BJ (cell line): ENCODE data around the gene DNAJC4. TPM values are rescaled to one million over a fixed set of nuclear protein-coding genes. Genes with fewer than 3 reads are reported as not detected.

Experiments
- CTCF ChIA-PET: fragments of 350-600 bp; formaldehyde crosslinking; extraction: SDS; loops from one replicate; lab custom pipeline; 2021; ENCODE audit warnings: antibody characterized with exemption, inconsistent platforms; lab: Yijun Ruan, JAX
- POLR2A ChIA-PET: fragments of 300-600 bp; sonication (Branson Sonifier 250); formaldehyde crosslinking; extraction: SDS; loops from one replicate; lab custom pipeline; 2021; ENCODE audit warnings: antibody characterized with exemption; lab: Charles Lee
- DNase-seq: peaks from one replicate; pipeline ENCODE4 v3.0.0-alpha.2; 2011; ENCODE audit warnings: low read depth
- H3K27me3 ChIP-seq: 2 replicates; pipeline ENCODE4 v1.6.0; 2011; ENCODE audit warnings: low read length; ENCODE audit not compliant: control insufficient read depth, insufficient read depth
- H3K36me3 ChIP-seq: 2 replicates; pipeline ENCODE4 v1.5.1; 2011; ENCODE audit warnings: low read length; ENCODE audit not compliant: control insufficient read depth, insufficient read depth
- H3K4me3 ChIP-seq: 2 replicates; pipeline ENCODE4 v1.5.1; 2011; ENCODE audit warnings: low read depth, mild to moderate bottlenecking, control low read depth, low read length
- CTCF ChIP-seq: IDR thresholded peaks from 2 replicates; pipeline ENCODE4 v1.5.1; 2011; ENCODE audit warnings: low read depth, mild to moderate bottlenecking, control low read depth, inconsistent platforms, low read length, moderate library complexity; ENCODE audit not compliant: insufficient read depth
- polyA plus RNA-seq: library from polyadenylated mRNA; depleted of rRNA; stranded (reverse); fragments of >200 nt; gene quantifications from 2 replicates; pipeline ENCODE4 v1.2.3, GENCODE V29; 2011

The DNAJC4 gene
- polyA plus RNA-seq, 1 experiment, result 42.1 TPM

DNA sequence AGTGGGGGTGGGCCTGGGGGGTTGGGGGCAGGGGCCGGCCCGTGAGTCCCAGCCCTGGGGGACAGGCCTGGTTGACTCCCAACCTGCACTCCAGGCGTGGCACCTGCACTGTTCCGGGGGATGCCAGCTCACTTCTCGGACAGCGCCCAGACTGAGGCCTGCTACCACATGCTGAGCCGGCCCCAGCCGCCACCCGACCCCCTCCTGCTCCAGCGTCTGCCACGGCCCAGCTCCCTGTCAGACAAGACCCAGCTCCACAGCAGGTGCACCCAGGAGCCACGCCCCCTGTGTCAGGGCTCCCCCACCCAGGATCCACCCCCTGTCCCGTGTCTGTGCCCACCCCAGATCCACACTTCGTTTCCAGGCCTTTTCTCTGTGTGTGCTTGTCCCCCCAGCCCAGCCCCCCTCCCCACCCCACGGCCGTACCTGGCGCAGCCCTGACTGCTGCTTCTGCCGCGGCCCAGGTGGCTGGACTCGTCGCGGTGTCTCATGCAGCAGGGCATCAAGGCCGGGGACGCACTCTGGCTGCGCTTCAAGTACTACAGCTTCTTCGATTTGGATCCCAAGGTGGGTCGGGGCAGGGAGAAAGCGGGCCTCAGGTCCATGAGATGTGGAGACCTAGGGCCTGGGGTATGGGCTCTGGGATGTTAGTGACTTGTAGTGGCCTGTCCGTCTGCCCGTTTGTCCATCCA lies 19.0 kb upstream of the DNAJC4 start:
- ChIA-PET CTCF (interaction anchor here (0.9 to 16.6 kb wide), 3 partner anchors 15 to 91 kb away, joined by 3 to 229 read pairs (median 5); partner anchors contain the start of genes CATSPERZ, ESRRA, NUDT22 and TRPT1), POLR2A (no interaction called here)
- Histone ChIP-seq H3K36me3 (peaks cover 2% of the 10 kb centered on the region), H3K27me3 (no peaks in the 10 kb centered on the region), H3K4me3 (no peak overlapping the region)
- no peak for DNase-seq
- TF ChIP-seq CTCF, result no peak

DNA sequence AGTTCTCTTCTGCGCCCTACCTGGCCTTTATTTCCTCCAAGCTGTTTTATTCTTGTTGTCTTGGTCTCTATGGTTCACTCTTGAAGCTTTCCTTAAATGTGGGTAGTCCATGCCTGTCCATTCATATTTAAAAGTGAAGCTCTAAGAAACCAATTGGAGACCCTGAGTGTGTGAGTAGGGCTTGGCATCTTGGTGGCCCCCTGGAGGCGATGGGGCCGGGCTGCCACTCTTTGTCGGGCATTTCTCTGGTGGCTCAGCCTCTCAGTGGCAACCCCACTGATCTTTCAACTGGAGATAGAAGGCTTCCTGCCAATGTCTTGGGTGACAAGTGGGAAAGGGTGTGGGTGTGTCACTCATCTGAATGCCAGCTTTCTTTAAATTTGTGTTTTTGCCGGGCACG lies 13.5 kb upstream of the DNAJC4 start:
- no peak overlapping the region for H3K4me3 ChIP-seq
- POLR2A ChIA-PET, result no interaction called here

DNA sequence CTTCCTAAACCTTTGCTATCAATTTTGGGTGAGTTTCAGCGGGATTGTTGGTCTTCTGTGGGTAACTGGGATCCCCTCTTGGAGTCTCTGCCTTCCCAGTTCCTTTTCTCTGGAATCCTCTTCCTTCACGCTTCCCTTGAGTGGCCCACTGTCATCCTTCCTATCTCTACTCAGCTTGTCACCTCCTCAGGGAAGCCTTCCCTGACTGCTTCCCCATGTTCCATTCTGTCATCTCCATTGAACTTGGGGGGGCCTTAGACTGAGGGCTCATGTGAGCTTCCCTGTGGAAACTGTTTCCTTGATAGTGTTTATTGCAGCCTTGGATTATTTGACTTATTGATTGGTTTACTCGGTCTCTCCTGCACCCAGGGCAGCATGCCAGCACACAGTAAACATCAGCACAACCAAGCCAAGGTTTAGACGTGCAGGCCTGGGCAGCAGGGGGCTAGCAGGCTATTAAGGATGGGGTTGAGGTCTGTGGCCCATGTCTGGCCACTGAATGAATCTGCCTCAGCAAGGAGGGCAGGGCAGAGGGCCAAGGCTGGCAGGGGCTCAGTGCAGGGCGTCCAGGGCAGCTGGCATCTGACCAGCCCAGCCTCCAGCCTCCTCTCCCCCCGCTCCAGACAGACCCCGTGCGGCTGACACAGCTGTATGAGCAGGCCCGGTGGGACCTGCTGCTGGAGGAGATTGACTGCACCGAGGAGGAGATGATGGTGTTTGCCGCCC lies 11.6 kb upstream of the DNAJC4 start:
- no peak for TF ChIP-seq CTCF
- H3K4me3 ChIP-seq, result no peak overlapping the region
- H3K36me3 ChIP-seq, result peaks cover 11% of the 10 kb centered on the region
- ChIA-PET CTCF (interaction anchor here (1.4 to 5.2 kb wide), 3 partner anchors 8 to 33 kb away, joined by 4 to 26 read pairs (median 6); partner anchors contain the start of genes FERMT3 and PLCB3), POLR2A (interaction anchor here (0.6 kb wide), 1 partner anchor 37 kb away, joined by 3 read pairs; no protein-coding TSS in a partner anchor)
- DNase-seq, result no peak
- H3K27me3 ChIP-seq, result no peaks in the 10 kb centered on the region

More for the DNA sequence above, 13.5 kb upstream of the DNAJC4 start:
- CTCF ChIA-PET, result interaction anchor here (0.8 to 5.2 kb wide), 4 partner anchors 8 to 85 kb away, joined by 4 to 26 read pairs (median 6); partner anchors contain the start of genes FERMT3 and STIP1
- TF ChIP-seq CTCF, result no peak
- no peak for DNase-seq
- Histone ChIP-seq H3K27me3 (no peaks in the 10 kb centered on the region), H3K36me3 (peaks cover 6% of the 10 kb centered on the region)

- Histone ChIP-seq H3K27me3 (no peaks in the 10 kb centered on the region), H3K36me3 (peaks cover 15% of the 10 kb centered on the region), H3K4me3 (no peak overlapping the region)
- ChIA-PET CTCF (no interaction called here), POLR2A (no interaction called here)
- no peak for DNase-seq
- TF ChIP-seq CTCF, result no peak
Measured at GRCh38 chr11:64219354-64219684, 11.0 kb upstream of the DNAJC4 start.

GRCh38 chr11:64219755-64220154 lies 10.6 kb upstream of the DNAJC4 start:
- ChIA-PET CTCF (no interaction called here), POLR2A (no interaction called here)
- Histone ChIP-seq H3K4me3 (no peak overlapping the region), H3K36me3 (peaks cover 17% of the 10 kb centered on the region), H3K27me3 (no peaks in the 10 kb centered on the region)
- DNase-seq, result no peak
- TF ChIP-seq CTCF, result no peak
